ENCODE measurements around the gene EXOC8. TPM values are rescaled to one million over a fixed set of nuclear protein-coding genes. Genes with fewer than 3 reads are reported as not detected.

The EXOC8 gene
- total and polyA plus RNA-seq, 2 experiments from 2014 or later, result 2.3 to 14.4 TPM

DNA sequence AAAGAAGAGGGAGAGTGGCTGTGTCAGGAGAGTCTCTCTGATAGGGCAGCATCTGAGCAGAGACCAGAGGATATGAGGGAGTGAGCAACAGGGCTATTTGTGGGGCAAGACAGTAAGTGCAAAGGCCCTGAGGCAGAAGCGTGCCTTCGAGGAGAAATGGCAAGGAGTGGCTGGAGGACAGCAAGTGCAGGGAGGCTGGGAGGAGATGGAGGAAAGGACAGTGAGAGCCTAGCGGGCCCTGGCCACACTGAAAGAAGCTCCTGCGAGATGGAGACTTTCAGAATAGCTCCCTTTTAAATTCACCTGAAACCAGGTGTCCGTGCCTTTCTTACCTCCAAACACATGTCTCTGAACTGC is 25.2 kb downstream of the EXOC8 start:
- TF ChIP-seq, protein P1, sequence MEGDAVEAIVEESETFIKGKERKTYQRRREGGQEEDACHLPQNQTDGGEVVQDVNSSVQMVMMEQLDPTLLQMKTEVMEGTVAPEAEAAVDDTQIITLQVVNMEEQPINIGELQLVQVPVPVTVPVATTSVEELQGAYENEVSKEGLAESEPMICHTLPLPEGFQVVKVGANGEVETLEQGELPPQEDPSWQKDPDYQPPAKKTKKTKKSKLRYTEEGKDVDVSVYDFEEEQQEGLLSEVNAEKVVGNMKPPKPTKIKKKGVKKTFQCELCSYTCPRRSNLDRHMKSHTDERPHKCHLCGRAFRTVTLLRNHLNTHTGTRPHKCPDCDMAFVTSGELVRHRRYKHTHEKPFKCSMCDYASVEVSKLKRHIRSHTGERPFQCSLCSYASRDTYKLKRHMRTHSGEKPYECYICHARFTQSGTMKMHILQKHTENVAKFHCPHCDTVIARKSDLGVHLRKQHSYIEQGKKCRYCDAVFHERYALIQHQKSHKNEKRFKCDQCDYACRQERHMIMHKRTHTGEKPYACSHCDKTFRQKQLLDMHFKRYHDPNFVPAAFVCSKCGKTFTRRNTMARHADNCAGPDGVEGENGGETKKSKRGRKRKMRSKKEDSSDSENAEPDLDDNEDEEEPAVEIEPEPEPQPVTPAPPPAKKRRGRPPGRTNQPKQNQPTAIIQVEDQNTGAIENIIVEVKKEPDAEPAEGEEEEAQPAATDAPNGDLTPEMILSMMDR (conservative IDR thresholded peaks at IDR 0.05; ENCODE audit: low read depth in 2 of 2), result no peak
- no peak for TF ChIP-seq NANOG (IDR thresholded peaks at IDR 0.05; ENCODE audit: borderline replicate concordance)
- TF ChIP-seq EZH2phosphoT487 (IDR thresholded peaks at IDR 0.05; ENCODE audit: unreplicated experiment), result no peak
- no peak for TF ChIP-seq JUNB (IDR thresholded peaks at IDR 0.05; ENCODE audit: unreplicated experiment)
- TF ChIP-seq POLR2AphosphoS5 (IDR thresholded peaks at IDR 0.05; ENCODE audit: low read depth), result no peak
- no peak for TF ChIP-seq ZNF331 (CRISPR knock-in tag; IDR thresholded peaks at IDR 0.05; ENCODE audit: low read depth)
- no peak for TF ChIP-seq CREB1 (CRISPR knock-in tag; IDR thresholded peaks at IDR 0.05; ENCODE audit: low read depth)
- TF ChIP-seq STAT1 (IDR thresholded peaks at IDR 0.05; ENCODE audit: unreplicated experiment), result no peak
- TF ChIP-seq, protein P2, sequence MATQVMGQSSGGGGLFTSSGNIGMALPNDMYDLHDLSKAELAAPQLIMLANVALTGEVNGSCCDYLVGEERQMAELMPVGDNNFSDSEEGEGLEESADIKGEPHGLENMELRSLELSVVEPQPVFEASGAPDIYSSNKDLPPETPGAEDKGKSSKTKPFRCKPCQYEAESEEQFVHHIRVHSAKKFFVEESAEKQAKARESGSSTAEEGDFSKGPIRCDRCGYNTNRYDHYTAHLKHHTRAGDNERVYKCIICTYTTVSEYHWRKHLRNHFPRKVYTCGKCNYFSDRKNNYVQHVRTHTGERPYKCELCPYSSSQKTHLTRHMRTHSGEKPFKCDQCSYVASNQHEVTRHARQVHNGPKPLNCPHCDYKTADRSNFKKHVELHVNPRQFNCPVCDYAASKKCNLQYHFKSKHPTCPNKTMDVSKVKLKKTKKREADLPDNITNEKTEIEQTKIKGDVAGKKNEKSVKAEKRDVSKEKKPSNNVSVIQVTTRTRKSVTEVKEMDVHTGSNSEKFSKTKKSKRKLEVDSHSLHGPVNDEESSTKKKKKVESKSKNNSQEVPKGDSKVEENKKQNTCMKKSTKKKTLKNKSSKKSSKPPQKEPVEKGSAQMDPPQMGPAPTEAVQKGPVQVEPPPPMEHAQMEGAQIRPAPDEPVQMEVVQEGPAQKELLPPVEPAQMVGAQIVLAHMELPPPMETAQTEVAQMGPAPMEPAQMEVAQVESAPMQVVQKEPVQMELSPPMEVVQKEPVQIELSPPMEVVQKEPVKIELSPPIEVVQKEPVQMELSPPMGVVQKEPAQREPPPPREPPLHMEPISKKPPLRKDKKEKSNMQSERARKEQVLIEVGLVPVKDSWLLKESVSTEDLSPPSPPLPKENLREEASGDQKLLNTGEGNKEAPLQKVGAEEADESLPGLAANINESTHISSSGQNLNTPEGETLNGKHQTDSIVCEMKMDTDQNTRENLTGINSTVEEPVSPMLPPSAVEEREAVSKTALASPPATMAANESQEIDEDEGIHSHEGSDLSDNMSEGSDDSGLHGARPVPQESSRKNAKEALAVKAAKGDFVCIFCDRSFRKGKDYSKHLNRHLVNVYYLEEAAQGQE (IDR thresholded peaks at IDR 0.05; ENCODE audit: unreplicated experiment), result no peak
- no peak for TF ChIP-seq ZNF114 (CRISPR knock-in tag; IDR thresholded peaks at IDR 0.05)
- TF ChIP-seq, protein P3, sequence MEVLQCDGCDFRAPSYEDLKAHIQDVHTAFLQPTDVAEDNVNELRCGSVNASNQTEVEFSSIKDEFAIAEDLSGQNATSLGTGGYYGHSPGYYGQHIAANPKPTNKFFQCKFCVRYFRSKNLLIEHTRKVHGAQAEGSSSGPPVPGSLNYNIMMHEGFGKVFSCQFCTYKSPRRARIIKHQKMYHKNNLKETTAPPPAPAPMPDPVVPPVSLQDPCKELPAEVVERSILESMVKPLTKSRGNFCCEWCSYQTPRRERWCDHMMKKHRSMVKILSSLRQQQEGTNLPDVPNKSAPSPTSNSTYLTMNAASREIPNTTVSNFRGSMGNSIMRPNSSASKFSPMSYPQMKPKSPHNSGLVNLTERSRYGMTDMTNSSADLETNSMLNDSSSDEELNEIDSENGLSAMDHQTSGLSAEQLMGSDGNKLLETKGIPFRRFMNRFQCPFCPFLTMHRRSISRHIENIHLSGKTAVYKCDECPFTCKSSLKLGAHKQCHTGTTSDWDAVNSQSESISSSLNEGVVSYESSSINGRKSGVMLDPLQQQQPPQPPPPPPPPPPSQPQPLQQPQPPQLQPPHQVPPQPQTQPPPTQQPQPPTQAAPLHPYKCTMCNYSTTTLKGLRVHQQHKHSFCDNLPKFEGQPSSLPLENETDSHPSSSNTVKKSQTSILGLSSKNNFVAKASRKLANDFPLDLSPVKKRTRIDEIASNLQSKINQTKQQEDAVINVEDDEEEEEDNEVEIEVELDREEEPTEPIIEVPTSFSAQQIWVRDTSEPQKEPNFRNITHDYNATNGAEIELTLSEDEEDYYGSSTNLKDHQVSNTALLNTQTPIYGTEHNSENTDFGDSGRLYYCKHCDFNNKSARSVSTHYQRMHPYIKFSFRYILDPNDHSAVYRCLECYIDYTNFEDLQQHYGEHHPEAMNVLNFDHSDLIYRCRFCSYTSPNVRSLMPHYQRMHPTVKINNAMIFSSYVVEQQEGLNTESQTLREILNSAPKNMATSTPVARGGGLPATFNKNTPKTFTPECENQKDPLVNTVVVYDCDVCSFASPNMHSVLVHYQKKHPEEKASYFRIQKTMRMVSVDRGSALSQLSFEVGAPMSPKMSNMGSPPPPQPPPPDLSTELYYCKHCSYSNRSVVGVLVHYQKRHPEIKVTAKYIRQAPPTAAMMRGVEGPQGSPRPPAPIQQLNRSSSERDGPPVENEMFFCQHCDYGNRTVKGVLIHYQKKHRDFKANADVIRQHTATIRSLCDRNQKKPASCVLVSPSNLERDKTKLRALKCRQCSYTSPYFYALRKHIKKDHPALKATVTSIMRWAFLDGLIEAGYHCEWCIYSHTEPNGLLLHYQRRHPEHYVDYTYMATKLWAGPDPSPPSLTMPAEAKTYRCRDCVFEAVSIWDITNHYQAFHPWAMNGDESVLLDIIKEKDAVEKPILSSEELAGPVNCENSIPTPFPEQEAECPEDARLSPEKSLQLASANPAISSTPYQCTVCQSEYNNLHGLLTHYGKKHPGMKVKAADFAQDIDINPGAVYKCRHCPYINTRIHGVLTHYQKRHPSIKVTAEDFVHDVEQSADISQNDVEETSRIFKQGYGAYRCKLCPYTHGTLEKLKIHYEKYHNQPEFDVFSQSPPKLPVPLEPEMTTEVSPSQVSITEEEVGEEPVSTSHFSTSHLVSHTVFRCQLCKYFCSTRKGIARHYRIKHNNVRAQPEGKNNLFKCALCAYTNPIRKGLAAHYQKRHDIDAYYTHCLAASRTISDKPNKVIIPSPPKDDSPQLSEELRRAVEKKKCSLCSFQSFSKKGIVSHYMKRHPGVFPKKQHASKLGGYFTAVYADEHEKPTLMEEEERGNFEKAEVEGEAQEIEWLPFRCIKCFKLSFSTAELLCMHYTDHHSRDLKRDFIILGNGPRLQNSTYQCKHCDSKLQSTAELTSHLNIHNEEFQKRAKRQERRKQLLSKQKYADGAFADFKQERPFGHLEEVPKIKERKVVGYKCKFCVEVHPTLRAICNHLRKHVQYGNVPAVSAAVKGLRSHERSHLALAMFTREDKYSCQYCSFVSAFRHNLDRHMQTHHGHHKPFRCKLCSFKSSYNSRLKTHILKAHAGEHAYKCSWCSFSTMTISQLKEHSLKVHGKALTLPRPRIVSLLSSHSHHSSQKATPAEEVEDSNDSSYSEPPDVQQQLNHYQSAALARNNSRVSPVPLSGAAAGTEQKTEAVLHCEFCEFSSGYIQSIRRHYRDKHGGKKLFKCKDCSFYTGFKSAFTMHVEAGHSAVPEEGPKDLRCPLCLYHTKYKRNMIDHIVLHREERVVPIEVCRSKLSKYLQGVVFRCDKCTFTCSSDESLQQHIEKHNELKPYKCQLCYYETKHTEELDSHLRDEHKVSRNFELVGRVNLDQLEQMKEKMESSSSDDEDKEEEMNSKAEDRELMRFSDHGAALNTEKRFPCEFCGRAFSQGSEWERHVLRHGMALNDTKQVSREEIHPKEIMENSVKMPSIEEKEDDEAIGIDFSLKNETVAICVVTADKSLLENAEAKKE (CRISPR knock-in tag; IDR thresholded peaks at IDR 0.05), result no peak
- no peak for TF ChIP-seq EZH2 (IDR thresholded peaks at IDR 0.05; ENCODE audit: low read depth, unreplicated experiment)
- TF ChIP-seq, protein P4, sequence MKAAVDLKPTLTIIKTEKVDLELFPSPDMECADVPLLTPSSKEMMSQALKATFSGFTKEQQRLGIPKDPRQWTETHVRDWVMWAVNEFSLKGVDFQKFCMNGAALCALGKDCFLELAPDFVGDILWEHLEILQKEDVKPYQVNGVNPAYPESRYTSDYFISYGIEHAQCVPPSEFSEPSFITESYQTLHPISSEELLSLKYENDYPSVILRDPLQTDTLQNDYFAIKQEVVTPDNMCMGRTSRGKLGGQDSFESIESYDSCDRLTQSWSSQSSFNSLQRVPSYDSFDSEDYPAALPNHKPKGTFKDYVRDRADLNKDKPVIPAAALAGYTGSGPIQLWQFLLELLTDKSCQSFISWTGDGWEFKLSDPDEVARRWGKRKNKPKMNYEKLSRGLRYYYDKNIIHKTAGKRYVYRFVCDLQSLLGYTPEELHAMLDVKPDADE (IDR thresholded peaks at IDR 0.05), result no peak
- Histone ChIP-seq H3K9me2 (ENCODE audit: insufficient read depth) (no peaks in the 10 kb centered on the region), H3K4me1 (ENCODE audit: insufficient read depth) (no peaks in the 10 kb centered on the region), H4K20me1 (replicated peaks; ENCODE audit: insufficient read depth) (no peaks in the 10 kb centered on the region), H3K4me2 (no peak overlapping the region), H3K27me3 (ENCODE audit: insufficient read depth) (no peaks in the 10 kb centered on the region), H3K4me3 (no peak overlapping the region), H3F3A (replicated peaks; ENCODE audit: low read depth) (no peaks in the 10 kb centered on the region), H2AFZ (no peak overlapping the region), H3K79me2 (replicated peaks; ENCODE audit: insufficient read depth) (no peaks in the 10 kb centered on the region), H3K27ac (ENCODE audit: low read depth) (no peak overlapping the region), H3K36me3 (ENCODE audit: insufficient read depth) (no peaks in the 10 kb centered on the region)
- Mint-ChIP-seq H3K27me3 (ENCODE audit: insufficient read depth, low read depth, poor library complexity) (peaks cover 4% of the 10 kb centered on the region), H3K27ac (no peak overlapping the region), H3K4me3 (no peak overlapping the region), H3K36me3 (ENCODE audit: low read depth) (no peaks in the 10 kb centered on the region), H3K4me1 (no peaks in the 10 kb centered on the region), H3K9me3 (no peaks in the 10 kb centered on the region)
- ATAC-seq (no peak), DNase-seq (ENCODE audit: low spot score) (no peak)
